ENCODE data around the gene CYP24A1.

Gene CYP24A1

DNA sequence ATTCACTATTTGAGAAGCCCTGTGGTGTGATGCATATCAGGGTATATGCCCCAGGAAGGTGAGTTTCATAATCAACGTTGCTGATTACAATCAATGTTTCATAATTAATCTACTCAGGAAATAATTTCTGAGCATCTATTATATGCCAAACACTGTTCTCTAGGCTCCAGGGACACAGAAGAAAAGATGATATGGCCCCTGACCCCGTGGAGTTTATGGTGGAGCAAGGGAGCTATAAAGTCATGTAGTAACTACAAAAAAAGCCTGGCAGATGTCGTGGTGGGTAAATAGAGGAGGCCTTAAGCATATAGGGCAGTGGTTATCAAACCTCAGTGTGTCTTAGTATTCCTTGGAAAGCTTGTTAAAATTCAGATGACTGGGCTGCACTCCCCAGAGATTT is 63.3 kb downstream of the CYP24A1 start:
- DNase-seq = no peak

DNA sequence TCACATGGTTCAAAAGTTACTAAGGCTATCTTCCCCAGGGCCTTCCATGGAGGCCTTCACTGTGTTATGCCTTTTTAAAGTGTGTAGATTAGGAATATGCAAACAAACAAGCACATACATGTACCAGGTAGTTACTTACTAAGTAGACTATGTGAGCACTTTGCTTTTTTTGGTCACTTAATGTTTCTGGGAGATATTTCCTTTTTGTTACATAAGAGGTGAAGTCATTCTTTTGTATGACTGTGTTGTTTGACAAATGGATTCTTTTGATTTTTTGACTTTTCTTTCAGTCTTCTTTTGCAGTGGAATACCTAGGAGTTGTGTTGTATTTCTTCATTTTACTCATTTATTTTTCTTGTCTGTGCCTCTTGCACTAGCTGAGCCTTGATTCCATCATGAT is 63.7 kb downstream of the CYP24A1 start:
- DNase-seq = no peak

DNA sequence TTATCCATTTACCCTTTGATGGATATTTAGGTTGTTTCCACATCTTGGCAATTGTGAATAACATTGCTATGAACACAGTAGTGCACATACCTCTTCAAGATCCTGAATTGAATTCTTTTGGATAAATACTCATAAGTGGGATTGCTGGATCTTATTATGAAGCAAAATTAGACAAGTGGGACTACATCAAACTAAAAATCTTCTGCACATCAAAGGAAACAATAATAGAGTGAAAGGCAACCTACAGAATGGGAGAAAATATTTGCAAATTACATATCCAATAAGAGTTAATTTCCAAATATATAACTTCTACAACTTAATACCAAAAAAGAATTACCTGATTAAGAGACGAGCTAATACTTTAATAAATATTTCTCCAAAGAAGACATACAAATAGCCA is 65.0 kb downstream of the CYP24A1 start:
- no peak for DNase-seq

- no peak for DNase-seq
These were observed 65.5 kb downstream of the CYP24A1 start for GRCh38 chr20:54108326-54108642.

- DNase-seq = no peak
These were observed 66.0 kb downstream of the CYP24A1 start for GRCh38 chr20:54107600-54108325.

DNA sequence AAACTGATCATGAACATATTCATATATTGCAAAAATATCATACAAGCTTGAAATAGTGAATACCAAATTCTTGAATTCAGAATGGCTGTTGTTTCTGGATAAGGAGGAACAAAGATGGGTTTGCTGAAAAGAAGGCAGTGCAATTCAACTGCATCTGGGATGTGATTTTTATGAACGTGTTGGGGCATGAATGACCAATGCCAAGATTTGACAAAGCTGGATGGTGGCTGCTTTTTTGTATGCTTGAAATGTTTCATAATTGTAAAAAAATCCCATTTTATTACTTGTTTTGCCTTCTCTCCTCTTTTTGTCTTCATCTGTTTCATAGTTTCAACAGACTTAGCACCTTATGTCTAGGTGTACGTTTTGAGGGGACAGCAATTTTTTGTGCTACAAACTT is 66.6 kb downstream of the CYP24A1 start:
- DNase-seq = no peak

- no peak for DNase-seq
These were observed 67.6 kb downstream of the CYP24A1 start for GRCh38 chr20:54106162-54106561.

GRCh38 chr20:54105653-54106052 is 68.1 kb downstream of the CYP24A1 start:
- DNase-seq = no peak

GRCh38 chr20:54104781-54105180 is 69.0 kb downstream of the CYP24A1 start:
- DNase-seq = no peak

- no peak for DNase-seq
These were observed 69.8 kb downstream of the CYP24A1 start for GRCh38 chr20:54103762-54104600.
